KMS-11 (cell line): ENCODE results near the gene TLN1.

Source experiments
- H2AFZ ChIP-seq: fragments of 200-600 bp; sonication (generic); 2 replicates; pipeline ENCODE4 v1.6.1; 2016; ENCODE audit warnings: antibody characterized with exemption, mixed run types, low read depth
- H3K27ac ChIP-seq: fragments of 200-600 bp; sonication (generic); 2 replicates; pipeline ENCODE4 v1.6.1; 2016; ENCODE audit warnings: mild to moderate bottlenecking, mixed run types
- H3K27me3 ChIP-seq: fragments of 200-600 bp; sonication (generic); 2 replicates; pipeline ENCODE4 v1.6.1; 2017; ENCODE audit warnings: mild to moderate bottlenecking, low read depth, mixed run types, moderate library complexity; ENCODE audit not compliant: insufficient read depth
- H3K36me3 ChIP-seq: fragments of 200-600 bp; sonication (generic); 2 replicates; pipeline ENCODE4 v1.6.1; 2017; ENCODE audit warnings: mild to moderate bottlenecking, mixed run types; ENCODE audit not compliant: insufficient read depth
- H3K4me1 ChIP-seq: fragments of 200-600 bp; sonication (generic); 2 replicates; pipeline ENCODE4 v1.6.1; 2016; ENCODE audit warnings: mild to moderate bottlenecking, low read depth, mixed run types; ENCODE audit not compliant: poor library complexity, severe bottlenecking
- H3K4me2 ChIP-seq: fragments of 200-600 bp; sonication (generic); 2 replicates; pipeline ENCODE4 v1.7.0; 2016; ENCODE audit warnings: mild to moderate bottlenecking, mixed run types
- H3K4me3 ChIP-seq: fragments of 200-600 bp; sonication (generic); IDR thresholded peaks from 2 replicates; pipeline ENCODE4 v1.6.1; 2017; ENCODE audit warnings: low read depth, low read length, mixed read lengths; ENCODE audit not compliant: insufficient read depth
- H3K79me2 ChIP-seq: fragments of 200-600 bp; sonication (generic); 2 replicates; pipeline ENCODE4 v1.6.1; 2016; ENCODE audit warnings: low read depth, mixed run types; ENCODE audit not compliant: insufficient read depth
- H3K9ac ChIP-seq: fragments of 200-600 bp; sonication (generic); 2 replicates; pipeline ENCODE4 v1.6.1; 2016; ENCODE audit warnings: mild to moderate bottlenecking, mixed run types
- H4K20me1 ChIP-seq: fragments of 200-600 bp; sonication (generic); 2 replicates; pipeline ENCODE4 v1.6.1; 2016; ENCODE audit warnings: mild to moderate bottlenecking, mixed run types; ENCODE audit not compliant: insufficient read depth
- TF ChIP-seq, protein P1 (sequence below): fragments of 200-600 bp; sonication (generic); conservative IDR thresholded peaks from 2 replicates; pipeline ENCODE4 v1.6.1; 2017; ENCODE audit warnings: low read depth, mild to moderate bottlenecking, antibody characterized with exemption, low read length, moderate library complexity, mixed read lengths

TLN1 gene

DNA sequence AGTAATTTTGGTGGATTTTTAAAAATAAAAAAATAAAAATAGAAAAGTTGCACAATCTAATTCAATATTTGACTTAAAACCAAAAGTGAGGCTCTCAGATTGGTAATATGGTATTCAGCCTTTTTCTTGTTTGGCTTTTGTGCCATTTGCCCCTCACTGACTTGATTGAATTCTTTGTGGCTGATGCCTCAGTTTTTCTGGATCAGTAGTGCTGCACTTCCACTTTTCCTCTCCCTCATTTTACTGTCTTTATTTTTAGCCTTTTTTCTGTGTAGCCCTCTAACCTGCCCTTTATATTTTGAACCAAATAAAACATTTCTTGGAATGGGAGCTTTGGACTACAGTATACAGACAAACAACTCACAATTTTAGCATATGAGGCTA lies 25.9 kb upstream of the TLN1 start:
- H3K27me3 ChIP-seq: no peaks in the 10 kb centered on the region
- H2AFZ ChIP-seq: no peak overlapping the region
- peak overlapping the region; percentile 94; the same call in 1 of the 2 replicates for H3K9ac ChIP-seq
- H3K4me2 ChIP-seq: peak overlapping the region; percentile 68
- peaks cover 44% of the 10 kb centered on the region; the same call in 1 of the 2 replicates for H3K79me2 ChIP-seq
- peaks cover 16% of the 10 kb centered on the region for H3K4me1 ChIP-seq
- H3K36me3 ChIP-seq: no peaks in the 10 kb centered on the region
- H3K27ac ChIP-seq: peak overlapping the region; percentile 89
- TF ChIP-seq, protein P1, sequence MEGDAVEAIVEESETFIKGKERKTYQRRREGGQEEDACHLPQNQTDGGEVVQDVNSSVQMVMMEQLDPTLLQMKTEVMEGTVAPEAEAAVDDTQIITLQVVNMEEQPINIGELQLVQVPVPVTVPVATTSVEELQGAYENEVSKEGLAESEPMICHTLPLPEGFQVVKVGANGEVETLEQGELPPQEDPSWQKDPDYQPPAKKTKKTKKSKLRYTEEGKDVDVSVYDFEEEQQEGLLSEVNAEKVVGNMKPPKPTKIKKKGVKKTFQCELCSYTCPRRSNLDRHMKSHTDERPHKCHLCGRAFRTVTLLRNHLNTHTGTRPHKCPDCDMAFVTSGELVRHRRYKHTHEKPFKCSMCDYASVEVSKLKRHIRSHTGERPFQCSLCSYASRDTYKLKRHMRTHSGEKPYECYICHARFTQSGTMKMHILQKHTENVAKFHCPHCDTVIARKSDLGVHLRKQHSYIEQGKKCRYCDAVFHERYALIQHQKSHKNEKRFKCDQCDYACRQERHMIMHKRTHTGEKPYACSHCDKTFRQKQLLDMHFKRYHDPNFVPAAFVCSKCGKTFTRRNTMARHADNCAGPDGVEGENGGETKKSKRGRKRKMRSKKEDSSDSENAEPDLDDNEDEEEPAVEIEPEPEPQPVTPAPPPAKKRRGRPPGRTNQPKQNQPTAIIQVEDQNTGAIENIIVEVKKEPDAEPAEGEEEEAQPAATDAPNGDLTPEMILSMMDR: no peak
- no peak overlapping the region for H3K4me3 ChIP-seq
- H4K20me1 ChIP-seq: no peaks in the 10 kb centered on the region

DNA sequence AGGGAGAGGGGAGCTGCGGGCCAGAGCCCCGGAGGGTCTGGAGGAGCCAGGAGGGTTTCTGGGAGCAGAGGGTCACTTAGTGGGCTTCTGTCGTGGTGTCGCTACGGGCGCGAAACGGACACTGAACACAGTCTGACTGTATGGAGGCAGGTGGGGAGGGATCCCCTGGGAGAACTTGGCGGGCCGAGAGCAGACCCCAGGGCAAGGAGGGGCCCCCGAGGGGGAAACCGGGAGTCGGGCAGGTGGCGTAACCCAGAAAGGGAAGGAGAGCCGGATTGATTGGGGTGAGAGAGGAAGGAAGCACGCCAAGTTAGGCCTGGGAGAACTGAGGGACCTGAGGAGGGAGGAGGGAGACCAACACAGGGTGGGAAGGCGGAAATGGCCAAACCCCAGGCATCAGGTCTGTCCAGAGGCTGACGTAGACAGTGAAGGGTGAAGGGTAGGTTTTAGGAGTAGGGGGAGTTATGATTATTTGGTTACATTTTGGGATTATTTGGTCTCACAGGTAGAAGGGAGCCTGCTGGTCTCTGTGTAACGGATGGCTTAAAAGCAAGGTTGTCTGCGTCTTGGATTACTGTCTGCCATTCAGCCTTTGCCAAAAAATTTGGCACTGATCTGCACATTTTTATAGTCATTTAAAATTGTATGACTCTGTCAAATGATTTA lies 25.4 kb upstream of the TLN1 start:
- no peaks in the 10 kb centered on the region for H3K27me3 ChIP-seq
- H3K27ac ChIP-seq: peak overlapping the region; percentile 89
- H3K4me2 ChIP-seq: peak overlapping the region; percentile 68
- TF ChIP-seq, protein P1: no peak
- H4K20me1 ChIP-seq: no peaks in the 10 kb centered on the region
- H3K9ac ChIP-seq: peak overlapping the region; percentile 94
- peaks cover 42% of the 10 kb centered on the region; the same call in 1 of the 2 replicates for H3K79me2 ChIP-seq
- no peak overlapping the region for H3K4me3 ChIP-seq
- peak overlapping the region; percentile 82 for H2AFZ ChIP-seq
- no peaks in the 10 kb centered on the region for H3K36me3 ChIP-seq
- H3K4me1 ChIP-seq: peaks cover 16% of the 10 kb centered on the region

DNA sequence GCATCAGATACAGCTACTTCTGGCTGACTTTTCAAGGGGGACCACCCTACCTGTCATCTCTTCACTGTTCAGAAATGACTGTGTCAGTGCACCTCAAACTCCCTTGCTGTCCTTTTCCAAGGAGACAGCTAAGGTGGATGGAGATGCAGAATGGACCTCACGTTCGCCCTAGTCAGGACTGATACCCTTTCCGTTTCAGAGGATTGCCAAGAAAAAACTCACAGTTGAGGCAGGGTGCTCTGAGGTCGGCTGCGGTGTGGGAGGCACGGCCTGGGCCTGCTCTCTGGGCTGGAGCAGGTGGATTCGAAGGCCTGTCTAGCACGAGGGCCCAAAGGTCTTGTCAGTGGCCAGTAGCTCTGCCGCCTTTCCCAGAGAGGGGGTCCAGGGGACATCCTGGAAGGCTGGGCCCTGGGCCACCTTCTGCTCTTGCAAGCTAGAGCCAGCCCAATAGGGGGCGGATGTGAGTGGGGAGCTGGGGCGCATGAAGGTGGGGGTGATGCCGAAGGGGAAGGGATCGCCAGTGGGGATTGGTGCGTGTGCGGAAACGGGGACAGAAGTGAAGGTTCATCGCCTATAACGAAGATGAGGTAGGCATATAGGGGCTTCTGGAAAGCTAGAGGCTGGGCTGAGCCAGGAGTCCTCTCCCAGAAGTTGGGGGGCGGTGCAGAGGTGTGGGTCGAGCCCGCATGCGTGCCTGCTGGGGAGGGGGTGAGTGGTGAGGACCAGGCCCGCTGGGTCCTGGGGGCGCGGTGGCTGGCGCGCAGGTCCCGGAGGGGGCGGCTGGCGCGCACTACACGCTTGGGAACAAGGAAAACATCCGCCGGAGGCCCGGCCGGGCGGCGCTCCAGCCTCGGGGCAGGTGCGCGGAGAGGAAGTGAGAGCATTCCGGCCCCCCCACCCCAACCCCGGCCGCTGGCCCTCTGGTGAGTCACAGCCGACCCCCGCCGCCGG lies 24.6 kb upstream of the TLN1 start:
- no peaks in the 10 kb centered on the region for H3K36me3 ChIP-seq
- peak overlapping the region; percentile 68 for H3K4me2 ChIP-seq
- H3K4me3 ChIP-seq: no peak overlapping the region
- H3K27me3 ChIP-seq: no peaks in the 10 kb centered on the region
- H3K79me2 ChIP-seq: peaks cover 34% of the 10 kb centered on the region; the same call in 1 of the 2 replicates
- peaks cover 16% of the 10 kb centered on the region for H3K4me1 ChIP-seq
- H2AFZ ChIP-seq: peak overlapping the region; percentile 82
- H3K9ac ChIP-seq: peak overlapping the region; percentile 94
- H4K20me1 ChIP-seq: no peaks in the 10 kb centered on the region
- H3K27ac ChIP-seq: peak overlapping the region; percentile 89
- TF ChIP-seq, protein P1: peak; percentile 82

DNA sequence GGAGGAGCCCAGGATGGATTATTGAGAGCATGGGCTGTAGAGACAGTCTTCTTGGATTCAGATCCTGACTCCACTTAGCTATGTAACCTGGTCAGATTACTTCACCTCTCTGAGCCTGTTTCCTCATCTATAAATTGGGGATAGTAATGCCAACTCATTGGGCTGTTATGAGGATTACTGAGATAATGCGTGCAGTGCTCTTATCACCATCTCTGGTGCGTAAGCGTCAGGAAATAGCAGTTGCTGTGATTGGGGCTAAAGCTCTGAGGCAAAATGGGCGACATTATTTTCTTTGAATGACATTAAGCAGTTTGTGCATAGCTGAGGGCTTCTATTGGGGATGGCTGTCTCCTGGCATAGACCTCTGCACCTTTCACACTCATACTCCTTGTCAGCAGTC lies 23.1 kb upstream of the TLN1 start:
- H3K79me2 ChIP-seq: peaks cover 24% of the 10 kb centered on the region; the same call in 1 of the 2 replicates
- no peaks in the 10 kb centered on the region for H3K27me3 ChIP-seq
- peaks cover 17% of the 10 kb centered on the region for H3K4me1 ChIP-seq
- no peak overlapping the region for H3K27ac ChIP-seq
- H3K9ac ChIP-seq: no peak overlapping the region
- no peak overlapping the region for H3K4me3 ChIP-seq
- H4K20me1 ChIP-seq: no peaks in the 10 kb centered on the region
- no peaks in the 10 kb centered on the region for H3K36me3 ChIP-seq
- H3K4me2 ChIP-seq: no peak overlapping the region
- no peak overlapping the region for H2AFZ ChIP-seq
- TF ChIP-seq, protein P1: no peak
